GM18907 (cell line): ENCODE measurements around the gene NPAS4.

Experiments used
- ATAC-seq: cut with Tn5 transposase; IDR thresholded peaks from one replicate; pipeline ENCODE4 v1.9.1; 2021; ENCODE audit warnings: mild to moderate bottlenecking, moderate library complexity; ENCODE audit not compliant: unreplicated experiment

NPAS4 gene

DNA sequence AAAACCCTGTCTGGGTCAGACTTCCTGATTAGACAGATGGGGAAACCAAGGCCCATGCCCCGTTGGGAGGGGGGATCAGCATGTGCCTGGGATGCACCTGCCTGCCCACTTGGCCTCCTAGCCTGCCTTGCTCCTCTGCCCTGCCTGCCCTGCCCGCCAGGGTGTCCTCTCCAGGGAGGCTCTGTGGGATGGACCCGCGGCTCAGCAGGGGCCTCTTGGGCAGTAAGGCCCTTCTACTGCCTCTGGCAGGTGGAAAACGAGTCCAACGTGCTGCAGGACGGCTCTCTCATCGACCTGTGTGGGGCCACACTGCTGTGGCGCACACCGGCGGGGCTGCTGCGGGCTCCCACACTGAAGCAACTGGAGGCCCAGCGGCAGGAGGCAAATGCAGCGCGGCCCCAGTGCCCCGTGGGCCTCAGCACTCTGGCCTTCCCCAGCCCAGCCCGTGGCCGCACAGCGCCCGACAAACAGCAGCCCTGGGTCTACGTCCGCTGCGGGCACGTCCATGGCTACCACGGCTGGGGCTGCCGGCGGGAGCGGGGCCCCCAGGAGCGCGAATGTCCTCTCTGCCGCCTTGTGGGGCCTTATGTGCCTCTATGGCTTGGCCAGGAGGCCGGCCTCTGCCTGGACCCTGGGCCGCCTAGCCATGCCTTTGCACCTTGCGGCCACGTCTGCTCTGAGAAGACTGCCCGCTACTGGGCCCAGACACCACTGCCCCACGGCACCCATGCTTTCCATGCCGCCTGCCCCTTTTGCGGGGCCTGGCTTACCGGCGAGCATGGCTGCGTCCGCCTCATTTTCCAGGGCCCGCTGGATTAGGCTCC is 54.7 kb downstream of the NPAS4 start:
- no peak for ATAC-seq
